GF-D8 (cell line): Measurements from ENCODE around the gene MICU2.

ENCODE experiments used
- DNase-seq: peaks from one replicate; lab custom pipeline; 2025; lab: John Stamatoyannopoulos, UW

MICU2 gene, protein sequence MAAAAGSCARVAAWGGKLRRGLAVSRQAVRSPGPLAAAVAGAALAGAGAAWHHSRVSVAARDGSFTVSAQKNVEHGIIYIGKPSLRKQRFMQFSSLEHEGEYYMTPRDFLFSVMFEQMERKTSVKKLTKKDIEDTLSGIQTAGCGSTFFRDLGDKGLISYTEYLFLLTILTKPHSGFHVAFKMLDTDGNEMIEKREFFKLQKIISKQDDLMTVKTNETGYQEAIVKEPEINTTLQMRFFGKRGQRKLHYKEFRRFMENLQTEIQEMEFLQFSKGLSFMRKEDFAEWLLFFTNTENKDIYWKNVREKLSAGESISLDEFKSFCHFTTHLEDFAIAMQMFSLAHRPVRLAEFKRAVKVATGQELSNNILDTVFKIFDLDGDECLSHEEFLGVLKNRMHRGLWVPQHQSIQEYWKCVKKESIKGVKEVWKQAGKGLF

DNA sequence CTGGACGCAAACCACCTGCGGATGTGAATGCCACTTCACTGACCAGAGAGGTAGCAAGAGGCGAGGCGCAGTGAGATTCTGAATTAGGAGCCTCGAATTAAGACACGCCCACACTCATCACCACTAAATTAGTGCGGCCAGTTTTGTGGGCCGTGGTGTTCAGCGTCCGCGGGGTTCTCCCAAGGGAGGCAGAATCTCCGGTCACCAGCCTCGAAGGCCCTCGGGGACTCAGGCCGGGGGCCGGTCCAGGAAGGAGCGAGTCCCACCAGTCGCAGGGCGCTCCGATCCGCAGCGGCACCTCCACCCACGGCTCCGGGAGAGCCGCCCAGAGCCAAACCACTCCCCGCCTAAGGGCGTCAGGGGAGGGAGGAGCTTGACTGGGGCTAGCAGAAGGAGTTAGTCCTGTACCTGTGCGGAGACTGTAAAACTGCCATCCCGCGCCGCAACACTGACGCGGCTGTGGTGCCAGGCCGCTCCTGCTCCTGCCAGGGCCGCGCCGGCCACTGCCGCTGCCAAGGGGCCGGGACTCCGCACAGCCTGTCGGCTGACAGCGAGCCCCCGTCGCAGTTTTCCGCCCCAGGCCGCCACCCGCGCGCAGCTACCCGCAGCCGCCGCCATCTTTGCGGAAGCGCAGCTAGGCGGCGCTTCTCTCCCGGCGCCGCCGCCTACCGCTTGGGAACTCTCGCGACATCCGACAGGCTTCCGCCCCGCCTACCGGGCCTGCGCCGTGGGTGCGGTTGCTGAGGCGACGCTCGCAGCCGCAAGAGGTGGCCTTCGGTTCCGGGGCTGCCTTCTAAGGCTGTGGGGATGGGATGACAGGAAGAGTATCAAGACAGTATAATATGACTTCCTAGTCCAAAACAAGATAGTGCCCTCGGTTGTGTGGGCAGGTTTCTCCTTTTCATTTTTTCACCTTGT lies at the start of gene MICU2:
TSS of gene MICU2 (minus strand) at position 640 of the 918 bp plus-strand sequence. CDS start at position 618, 22 bp downstream.
- DNase-seq = peak; percentile 93

DNA sequence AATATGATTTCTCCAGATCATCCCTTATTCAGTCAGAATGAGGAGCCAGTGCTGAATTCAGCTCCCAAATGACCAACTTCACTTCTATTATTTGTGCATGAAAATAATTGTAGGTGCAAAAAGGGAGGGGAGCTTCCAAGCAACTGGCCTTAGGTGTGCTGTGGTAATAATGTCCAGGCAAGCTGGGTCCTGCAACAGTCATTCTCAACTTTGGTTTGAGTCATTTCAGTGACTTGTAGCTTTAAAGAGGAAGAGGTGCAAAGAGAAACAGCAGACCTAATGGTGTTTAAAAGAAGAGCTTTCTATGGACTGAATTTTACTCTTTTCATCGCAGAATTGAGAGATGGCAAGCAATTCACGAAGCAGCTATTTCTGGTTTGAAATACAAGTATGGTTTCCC lies 37.7 kb upstream of the MICU2 start:
- DNase-seq = no peak

- no peak for DNase-seq
Observed at GRCh38 chr13:21639561-21639960, 35.6 kb upstream of the MICU2 start.

GRCh38 chr13:21638319-21639282 lies 34.6 kb upstream of the MICU2 start:
- DNase-seq = peak; percentile 13

GRCh38 chr13:21637296-21637695 lies 33.3 kb upstream of the MICU2 start:
- DNase-seq = peak; percentile 23

DNA sequence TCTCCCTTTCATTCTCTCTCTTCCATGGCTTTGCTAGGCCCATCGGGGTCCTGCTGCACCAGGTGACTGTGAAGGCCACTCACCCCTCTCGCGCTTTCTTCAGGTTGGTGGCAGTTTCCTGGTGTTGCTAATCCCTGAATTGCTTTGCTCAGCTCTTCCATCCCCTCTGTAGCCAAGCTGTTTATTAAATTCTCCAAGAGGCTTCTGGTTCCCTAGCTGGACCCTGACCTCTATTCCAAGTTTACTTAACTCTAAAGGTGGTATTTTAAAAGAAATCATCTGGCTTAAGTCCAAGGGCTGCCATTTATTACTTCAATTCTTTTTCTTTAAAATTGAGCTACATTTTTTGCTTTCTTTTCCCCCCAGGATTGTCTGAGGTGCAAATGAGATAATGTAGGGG lies 32.7 kb upstream of the MICU2 start:
- DNase-seq = no peak

DNA sequence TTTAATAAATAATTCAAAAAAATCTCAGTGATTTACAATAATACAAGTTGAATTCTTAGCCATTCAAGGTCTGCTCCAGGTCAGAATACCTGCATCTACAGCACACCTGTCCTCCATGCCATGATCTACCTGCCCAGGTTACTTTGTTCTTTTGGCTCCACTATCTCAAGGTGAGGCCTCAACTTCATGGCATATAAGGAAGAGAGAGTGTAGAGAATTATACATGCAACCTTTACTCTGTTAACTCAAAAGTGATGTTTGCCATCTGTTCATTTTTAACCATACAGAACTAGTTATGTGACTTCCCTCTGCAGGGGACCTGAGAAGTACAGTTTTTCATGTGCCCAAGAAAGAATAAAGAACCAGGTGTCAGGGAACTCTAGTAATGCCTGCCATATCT lies 28.2 kb upstream of the MICU2 start:
- no peak for DNase-seq

GRCh38 chr13:21625366-21625765 lies 21.4 kb upstream of the MICU2 start:
- DNase-seq = peak; percentile 43

- no peak for DNase-seq
Observed at GRCh38 chr13:21620861-21621260, 16.9 kb upstream of the MICU2 start.

DNA sequence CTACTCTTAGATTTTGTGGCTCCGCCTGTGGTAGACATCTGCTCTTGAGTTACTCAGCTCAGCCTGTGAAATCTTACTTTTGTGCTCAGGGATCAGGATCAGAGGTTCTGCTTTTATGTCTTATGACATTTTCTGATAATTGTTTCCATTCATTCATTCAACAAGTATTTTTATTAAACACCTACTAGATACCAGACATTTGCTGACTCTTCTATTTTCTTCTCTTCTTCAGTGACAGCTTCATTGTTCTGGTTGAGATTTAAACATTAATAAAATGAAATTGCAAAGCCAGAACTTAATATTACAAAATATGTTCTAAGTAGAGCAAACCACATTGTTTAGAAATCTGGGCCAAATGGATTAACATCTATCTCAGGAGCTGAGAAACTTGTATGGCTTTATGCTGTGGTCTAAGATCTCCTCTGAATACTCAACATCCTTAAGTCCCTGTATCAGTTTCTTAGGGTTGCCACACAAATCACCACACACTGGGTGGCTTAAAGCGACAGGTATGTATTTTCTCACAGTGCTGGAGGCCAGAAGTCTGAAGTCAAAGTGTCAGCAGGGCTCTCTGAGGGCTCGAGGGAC lies 15.8 kb upstream of the MICU2 start:
- DNase-seq = no peak

GRCh38 chr13:21616880-21617279 lies 12.9 kb upstream of the MICU2 start:
- no peak for DNase-seq

GRCh38 chr13:21616205-21616866 lies 12.4 kb upstream of the MICU2 start:
- DNase-seq = no peak

DNA sequence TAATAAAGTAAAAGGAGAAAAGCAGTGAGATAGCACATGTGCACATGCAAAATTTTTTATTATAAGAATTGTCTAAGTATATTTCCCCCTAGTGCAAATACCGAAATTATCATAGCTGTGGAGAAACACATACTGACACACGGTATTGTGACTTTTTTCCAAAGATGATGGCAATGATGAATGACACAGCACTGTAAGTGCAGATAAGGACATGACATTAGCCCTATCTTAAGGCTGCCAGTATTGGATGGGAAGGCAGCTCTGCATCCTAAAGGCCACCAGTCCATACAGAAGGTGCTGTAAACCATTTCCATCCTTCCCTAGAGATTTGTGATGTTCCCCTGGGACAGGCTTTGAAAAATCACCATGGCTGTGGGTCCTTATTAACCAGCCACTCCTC lies 11.5 kb upstream of the MICU2 start:
- no peak for DNase-seq

- no peak for DNase-seq
Observed at GRCh38 chr13:21613791-21614190, 9.8 kb upstream of the MICU2 start.

- no peak for DNase-seq
Observed at GRCh38 chr13:21611385-21611784, 7.4 kb upstream of the MICU2 start.

GRCh38 chr13:21610687-21611086 lies 6.7 kb upstream of the MICU2 start:
- no peak for DNase-seq

DNA sequence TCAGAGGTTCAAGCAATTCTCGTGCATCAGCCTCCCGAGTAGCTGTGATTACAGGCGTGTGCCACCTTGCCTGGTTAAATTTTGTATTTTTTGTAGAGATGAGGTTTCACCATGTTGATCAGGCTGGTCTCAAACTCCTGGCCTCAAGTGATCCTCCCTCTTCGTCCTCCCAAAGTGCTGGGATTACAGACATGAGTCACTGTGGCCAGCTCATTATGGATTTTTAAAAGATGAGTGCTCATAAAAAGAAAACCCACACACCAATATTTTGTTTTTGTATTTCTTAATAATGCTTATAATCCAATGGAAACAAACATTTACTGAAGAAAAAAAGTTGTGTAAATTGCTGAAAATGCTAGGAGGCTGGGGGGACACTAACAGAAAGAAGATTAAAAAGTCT lies 5.0 kb upstream of the MICU2 start:
- no peak for DNase-seq

GRCh38 chr13:21606796-21607195 lies 2.8 kb upstream of the MICU2 start:
- no peak for DNase-seq

DNA sequence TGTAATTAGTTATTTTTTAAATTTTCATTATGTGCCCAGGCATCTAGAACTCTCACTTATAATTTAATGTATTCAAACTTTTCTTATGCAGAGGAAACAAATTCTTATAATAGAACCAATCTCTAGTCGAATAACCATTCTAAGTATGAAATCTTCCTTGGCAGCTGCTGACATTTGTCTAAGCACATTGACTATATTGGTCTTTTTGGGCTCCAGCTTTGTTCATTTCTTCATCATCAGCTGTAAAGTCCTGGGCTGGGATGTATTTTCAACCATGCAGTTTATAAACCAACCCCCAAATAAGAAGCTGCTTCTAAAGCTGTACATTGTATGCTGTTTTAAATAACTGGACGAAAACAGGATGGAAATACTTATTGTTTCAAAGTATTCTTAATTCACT lies 2.3 kb upstream of the MICU2 start:
- no peak for DNase-seq

GRCh38 chr13:21596722-21597121 lies 7.2 kb downstream of the MICU2 start:
- no peak for DNase-seq

- DNase-seq = no peak
Observed at GRCh38 chr13:21595546-21595822, 8.5 kb downstream of the MICU2 start.
